ENCODE data around the gene TET3.

TET3 gene

DNA sequence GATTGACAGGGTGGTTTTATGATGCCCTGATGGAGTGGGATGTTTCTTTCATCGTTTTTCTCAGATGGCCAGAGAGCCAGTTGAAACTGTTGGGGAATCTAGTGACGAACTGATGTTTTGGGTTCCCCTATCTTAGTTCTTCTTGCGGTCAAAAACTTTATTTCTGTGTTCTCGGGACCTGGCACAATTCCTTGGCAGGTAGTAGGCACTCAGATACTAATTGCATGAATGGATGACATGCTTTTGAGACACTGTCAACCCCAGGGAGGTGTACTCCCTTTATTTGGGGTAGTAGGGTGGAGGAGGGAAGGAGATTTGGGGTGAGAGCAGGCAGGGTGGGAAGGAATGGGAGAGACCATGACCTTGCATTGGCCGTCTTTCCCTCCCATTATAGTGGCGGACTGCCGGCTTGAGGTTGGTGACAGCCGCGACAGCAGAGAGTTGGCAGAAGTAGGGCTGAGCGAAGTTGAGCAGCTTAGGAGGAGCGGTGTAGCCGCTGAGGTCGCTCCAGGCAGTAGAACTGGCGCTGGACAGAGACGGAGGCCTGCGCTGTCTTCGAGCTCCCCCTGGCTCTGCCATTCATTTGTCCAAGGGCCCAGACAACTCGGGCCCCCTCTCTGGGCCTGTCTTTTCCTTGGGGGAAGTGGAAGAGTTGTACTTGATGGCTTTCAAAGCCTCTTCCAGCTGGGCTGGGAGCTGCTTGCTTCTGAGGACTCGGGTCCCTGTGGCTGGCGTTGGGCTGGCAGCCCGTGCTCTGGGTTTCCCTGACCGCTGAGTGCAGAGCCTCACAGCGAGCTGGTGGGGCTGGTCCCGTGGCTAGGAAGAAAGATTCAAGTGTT is 2.6 kb downstream of the TET3 start:
- DNase-seq (ENCODE audit: low spot score) = peak; percentile 72

DNA sequence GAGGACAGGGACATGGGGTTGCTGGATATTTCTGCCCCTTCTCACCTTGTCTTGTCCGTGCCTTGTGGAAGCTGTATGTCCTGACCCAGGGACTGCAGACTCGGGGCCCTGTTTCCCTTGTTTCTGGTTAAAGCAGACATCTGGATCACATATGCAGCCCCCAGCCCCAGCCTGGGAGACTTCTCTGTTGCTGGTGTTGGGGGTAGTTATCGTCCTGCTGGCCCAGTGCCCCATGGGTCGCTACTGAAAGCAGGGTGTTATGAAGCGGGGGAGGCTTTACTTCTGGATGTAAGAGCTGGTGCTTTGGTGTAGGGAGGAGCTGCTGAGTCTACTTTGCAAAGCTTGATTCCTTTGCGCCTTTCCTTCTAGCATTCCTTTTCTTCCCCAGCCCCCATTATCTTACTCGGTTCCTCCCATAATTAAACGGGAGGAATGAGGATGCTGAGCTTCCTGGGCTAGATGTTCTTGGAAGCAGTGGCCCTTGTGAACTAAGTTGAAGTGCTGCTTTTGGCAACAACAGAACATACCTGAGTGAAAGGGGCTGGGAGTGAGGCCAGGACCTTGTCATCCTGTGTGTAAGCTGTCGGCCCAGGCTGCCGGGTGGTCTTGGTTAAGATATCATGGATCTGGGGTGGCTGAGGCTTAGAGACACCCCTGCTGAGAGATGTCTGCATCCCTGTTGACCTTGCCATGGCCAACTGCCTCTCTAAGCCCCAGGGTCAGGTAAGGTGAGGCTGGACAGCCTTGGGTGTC is 3.4 kb downstream of the TET3 start:
- DNase-seq (ENCODE audit: low spot score) = no peak

DNA sequence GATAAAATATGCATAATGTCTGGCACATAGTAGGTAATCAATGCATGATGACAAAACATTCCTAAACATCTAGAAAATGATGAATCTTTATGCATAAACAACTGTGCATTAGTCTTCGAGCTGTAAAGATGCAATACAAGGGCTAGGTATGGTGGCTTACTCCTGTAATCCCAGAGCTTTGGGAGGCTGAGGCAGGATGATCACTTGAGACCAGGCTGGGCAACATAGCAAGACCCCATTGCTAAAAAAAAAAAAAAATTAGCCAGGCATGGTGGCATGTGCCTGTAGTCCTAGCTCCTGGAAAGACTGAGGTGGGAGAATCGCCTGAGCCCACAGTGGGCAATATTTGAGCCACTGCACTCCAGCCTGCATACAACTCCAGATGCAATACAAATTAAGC is 5.3 kb downstream of the TET3 start:
- DNase-seq (ENCODE audit: low spot score) = no peak

DNA sequence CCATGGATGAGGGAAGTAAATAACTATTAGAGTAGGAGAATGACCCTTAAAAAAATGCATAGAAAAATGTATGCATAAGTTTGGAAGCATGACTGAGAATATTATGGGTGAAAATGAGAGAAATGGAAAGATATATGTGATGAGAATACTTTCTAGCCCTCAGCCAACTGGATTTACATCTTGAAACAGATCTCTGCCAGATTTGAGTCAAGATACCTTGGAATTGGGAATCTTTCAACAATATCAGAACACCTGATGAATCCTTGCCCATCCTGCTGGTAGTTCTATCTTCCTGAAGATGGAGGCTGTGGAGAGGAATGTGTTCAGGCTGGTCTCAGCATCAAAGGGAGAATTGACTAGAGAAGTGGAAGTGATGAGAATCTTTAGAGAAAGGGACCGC is 5.8 kb downstream of the TET3 start:
- no peak for DNase-seq (ENCODE audit: low spot score)

DNA sequence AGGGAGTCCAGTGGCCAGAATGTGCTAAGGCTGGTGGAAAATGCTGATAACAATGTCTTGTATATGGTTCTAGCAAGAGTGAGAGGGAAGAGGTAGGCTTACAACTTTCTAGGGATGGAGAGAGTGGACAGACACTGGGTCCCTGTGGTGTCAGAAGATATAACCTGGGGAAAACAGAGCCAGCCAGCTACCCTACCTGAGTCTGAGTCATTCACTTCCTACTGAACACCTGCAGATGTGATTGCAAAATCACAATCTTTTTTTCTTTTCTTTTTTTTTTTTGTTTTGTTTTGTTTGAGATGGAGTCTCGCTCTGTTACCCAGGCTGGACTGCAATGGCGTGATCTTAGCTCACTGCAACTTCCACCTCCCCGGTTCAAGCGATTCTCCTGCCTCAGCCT is 7.3 kb downstream of the TET3 start:
- no peak for DNase-seq (ENCODE audit: low spot score)

DNA sequence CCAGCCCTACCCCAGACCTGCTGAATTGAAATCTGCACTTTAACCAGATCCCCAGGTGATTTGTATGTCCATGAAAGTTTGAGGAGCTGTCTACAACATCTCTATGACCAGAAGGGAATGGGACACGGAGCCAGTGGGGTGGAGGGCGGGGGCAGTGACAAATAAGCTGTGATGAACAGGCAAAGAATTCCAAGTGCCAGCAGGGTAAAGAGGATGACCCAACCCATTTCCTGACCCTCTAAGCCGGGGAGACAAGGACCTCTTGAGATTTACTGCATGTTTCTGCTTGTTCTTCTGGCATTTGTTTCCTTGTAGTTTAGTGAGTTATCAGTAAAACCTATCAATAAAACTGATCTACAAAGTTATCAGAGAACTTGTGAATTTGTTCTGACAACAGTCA is 8.7 kb downstream of the TET3 start:
- DNase-seq (ENCODE audit: low spot score) = no peak

DNA sequence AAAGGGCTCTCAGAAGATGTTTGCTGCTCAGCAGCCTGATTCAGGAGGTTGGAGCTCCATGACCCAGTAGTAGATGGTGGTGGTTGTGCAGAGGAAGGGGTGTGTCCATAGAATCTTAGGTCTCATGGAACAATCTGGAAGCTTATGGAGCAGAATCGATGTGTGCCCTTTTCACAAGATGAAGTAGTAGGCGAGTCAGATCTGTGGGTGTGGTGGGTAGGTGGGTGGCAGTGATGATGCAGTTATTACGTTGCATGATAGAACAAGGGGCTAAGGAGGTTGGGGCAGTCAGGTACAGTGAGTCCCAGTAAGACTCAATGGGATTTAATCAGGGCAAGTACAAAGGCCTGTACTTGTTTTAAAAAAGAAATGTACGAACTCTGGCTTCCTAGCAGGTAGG is 9.1 kb downstream of the TET3 start:
- no peak for DNase-seq (ENCODE audit: low spot score)

DNA sequence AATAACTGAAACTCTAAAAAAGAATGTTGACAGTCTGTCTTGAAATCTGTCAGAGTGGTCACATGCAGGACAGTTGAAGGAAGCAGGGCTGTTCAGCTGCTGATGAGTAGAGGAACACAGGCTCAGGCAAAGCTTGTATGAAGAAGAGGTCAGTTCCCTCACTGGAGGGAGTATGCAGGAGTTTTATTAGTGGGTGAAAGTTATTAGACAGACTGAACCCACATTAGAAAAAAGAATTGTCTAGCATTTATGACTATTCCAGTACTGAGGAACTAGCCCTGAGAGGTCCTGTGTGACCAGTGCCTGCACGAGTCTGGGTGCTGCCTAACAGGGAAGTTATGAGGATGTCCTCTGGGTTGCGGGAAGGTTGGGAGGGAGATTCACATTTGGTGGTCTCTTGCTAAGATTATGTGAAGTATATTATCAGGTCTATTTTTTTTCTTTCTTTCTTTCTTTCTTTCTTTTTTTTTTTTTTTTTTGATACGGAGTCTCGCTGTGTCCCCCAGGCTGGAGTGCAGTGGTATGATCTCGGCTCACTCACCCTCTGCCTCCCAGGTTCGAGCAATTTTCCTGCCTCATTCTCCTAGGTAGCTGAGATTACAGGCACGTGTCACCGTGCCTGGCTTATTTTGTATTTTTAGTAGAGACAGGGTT is 9.6 kb downstream of the TET3 start:
- no peak for DNase-seq (ENCODE audit: low spot score)

DNA sequence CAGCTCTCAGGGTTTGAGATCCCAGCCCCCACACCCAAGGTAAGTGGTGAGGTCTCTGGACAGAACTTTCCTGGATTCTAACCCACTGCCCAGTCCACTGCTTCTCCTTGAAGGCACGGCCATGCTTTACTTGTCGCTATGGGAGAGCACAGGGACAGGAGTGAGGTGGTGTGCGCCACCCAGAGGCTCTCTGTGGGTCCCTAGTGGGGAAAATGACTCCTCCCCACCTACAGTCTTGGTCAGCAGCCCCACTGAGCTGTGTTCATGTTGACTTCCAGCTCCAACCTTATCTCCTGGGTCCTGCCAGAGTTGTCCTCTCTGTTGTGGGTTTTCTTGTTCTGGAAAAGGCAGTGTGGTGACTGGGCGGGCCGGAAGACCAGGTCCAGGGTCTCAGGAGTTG is 11.1 kb downstream of the TET3 start:
- DNase-seq (ENCODE audit: low spot score) = no peak

DNA sequence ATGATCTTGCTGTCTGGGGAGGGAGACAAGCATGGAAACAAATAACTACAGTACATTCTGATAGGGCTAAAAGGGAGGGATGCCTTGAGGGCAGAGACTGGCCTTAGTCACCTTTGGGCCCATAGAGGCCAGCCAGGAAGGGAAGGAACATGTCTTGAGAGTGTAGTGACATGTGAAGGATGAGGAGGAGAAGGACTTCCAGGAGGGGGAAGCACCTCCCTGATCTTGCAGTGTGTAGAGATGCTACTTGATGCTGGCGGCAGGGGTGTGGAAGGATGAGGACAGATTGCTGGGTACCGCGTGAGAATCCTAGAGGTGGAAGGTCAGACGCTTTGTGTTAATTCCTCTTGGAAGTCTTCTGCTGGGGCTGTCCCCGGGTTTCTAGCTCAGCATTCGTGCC is 13.1 kb downstream of the TET3 start:
- DNase-seq (ENCODE audit: low spot score) = peak; percentile 57

DNA sequence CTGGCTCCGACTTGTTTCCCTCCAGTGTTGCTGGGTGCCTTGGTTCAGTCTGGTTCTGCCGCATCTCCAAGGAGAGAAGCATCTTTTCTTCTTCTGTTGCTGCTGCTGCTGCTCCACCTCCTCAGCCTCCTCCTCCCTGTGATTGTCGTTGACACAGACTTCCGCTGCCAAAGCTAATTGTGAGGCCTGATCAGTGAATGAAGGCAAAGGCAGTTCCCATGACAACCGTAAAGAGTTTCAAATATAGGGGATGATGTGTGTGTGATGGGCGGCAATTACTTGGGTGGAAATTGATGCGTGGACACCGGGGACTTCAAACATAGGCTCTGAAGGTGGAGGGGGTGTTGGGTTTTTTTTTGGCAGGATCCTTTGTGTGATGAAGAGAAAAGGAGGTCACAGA is 13.7 kb downstream of the TET3 start:
- DNase-seq (ENCODE audit: low spot score) = no peak

DNA sequence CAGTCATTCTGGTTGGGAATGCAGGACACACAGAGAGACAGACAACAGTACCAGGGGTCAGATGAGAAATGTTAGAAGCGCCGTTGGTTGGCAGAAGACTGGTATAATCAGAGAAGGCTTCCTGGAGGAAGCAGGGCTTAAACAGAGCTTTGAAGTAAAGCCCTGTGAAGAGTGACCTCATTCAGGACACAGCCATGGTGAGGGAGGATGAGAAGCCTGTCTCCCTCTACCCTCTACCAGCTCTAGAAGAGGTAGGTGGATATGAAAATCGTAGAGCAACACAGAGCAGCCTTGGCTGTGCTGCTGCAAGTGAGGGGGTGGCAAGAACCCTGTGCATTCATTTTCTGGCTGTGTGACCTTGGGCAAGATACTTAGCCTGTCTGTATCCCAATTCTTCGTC is 14.2 kb downstream of the TET3 start:
- DNase-seq (ENCODE audit: low spot score) = no peak

DNA sequence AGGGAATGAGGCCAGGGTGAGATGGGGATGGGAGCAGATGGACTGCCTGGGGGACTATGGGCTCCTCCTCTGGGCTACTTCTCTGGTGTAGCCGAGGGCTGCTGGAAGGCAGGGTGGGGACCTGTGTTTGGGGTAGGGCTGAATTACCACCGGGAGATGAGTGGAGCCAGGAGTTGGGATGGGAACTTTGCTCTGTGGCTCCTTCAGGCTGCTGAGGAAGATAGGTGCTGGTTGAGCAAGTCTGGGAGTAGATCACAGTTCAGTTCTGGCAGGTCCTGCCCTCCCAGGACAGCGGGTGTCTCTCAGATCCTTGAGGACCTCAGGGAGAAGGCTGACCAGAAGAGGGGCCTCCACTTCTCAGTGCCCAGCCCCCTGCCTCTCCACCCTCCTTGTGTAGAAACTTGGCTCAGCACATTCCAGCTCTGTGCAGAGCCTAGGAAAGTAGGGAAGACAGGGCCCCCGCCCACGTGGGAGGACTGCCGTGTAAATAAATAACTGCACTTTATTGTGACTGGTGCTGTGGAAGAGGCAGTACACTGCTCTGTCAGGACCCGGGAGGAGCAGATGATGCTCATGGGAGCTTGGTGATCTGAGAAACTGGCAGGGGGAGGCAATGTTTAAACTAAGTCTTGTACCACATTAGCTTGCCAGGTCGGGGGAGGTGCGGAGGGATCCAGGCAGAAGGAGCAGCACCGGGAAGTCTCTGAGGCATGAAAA is 15.3 kb downstream of the TET3 start:
- no peak for DNase-seq (ENCODE audit: low spot score)

DNA sequence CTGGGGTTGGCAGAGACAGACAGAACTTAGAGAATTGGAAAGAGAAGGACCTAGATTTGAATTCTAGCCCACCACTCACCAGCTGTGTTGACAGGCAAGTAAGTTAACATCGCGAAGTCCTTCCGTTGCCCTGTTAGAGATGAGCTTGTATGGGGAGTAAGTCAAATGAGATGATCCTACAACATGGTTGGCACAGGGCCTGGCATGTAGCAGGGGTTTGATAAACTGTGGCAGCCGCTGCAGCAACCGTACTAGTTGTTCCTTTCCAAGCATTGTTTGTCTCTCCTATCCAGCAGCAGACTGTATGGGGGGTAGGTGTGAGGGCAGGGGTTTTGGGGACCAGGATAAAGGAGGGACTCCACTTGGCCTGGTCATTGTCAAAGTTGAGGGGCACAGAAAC is 16.0 kb downstream of the TET3 start:
- no peak for DNase-seq (ENCODE audit: low spot score)

DNA sequence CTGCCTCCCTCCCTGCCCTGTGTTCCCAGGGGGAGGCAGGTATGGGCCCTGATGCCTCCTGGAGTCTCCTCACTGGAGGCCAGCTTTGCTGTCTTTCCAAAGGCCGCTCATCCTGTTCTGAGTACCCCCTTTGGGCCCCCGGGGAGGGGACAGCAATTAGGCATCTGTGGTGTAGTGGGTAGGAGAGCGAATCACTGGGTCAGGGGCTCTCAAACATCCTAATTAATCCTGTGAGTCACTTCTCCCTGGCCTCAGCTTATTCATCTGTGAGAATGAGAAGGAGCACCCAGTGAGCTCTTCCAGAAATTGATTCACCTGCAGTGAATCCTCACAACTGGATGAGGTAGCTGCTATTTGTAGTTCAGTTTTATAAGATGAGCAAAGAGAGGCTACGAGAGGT is 16.4 kb downstream of the TET3 start:
- no peak for DNase-seq (ENCODE audit: low spot score)

DNA sequence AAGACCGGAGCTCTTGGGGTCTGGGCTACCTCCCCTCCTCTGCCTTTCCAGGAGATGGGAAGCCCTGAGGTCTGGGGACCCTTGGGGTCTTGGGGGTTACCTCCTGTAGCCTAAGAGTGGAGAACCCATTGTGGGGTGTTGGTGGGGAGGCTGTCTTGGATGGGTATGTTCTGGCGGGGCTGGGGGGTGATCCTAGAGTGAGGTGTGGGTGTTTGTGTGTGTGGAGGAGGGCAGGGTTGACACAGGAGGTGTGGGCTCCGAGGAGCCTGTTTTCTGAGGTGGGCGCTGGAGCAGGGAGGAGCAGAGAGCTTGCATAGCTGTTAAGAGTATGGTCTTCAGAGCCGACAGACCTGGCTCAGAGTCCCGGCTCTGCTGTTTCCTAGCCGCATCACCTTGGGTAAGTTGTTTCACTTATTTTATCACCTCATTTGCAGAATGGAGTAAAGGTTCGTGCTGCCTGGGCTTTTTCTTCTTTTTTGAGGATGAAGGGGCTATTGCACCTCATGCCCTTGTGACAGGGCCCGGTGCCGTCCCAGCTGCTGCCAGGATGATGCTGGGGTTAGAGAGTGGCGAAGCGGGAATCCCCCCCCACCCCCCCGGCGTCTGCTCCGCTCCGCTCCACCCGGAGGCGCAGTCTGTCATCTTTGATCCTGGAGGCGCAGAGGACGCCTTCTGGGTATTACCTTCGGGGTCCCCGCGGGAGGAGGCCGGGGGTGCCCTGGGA is 17.2 kb downstream of the TET3 start:
- no peak for DNase-seq (ENCODE audit: low spot score)

DNA sequence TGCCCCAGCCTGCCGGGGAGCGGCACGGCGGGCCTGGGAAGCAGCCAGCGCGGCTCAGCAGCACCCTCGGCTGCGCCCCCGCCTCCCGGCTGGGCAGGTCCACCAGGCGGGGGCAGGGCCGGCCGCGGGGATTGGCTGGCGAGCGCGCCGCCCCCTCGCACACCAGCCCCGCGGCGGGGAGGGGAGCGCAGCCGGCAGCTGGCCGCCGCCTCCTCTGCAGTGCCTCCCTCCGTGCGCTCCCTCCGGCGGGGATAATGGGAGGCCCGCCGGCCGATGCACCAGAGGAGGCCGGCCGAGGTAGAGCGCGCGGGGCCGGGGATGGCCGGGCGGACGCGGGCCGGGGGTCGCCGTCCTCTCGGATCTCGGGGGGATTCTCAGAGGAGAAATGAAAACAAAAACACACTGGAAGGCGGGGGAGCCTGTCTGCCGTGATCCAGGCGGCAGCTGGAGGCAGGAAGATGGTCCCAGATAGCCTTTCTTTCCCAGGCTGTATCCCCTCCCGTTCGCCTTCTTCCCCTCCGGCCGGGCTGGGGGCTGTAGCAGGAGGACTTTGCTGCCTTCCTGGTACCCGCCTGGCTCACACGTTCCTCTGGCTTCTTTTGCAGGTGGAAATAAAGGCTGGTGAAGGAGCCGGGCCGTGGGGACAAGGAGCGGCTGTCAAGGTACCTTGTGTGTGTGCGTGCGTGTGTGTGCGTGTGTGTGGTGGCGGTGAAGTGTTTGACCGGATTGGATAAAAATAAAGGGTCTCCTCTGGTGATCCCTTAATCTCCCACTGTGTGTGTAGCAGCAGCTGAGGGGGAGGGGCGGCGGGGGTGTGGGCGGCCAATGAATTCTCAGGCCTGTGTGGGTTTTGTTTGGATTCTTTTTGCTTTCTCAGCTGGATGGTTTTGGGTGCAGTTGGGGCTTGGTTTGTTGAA is 18.1 kb downstream of the TET3 start:
- DNase-seq (ENCODE audit: low spot score) = peak; percentile 88

DNA sequence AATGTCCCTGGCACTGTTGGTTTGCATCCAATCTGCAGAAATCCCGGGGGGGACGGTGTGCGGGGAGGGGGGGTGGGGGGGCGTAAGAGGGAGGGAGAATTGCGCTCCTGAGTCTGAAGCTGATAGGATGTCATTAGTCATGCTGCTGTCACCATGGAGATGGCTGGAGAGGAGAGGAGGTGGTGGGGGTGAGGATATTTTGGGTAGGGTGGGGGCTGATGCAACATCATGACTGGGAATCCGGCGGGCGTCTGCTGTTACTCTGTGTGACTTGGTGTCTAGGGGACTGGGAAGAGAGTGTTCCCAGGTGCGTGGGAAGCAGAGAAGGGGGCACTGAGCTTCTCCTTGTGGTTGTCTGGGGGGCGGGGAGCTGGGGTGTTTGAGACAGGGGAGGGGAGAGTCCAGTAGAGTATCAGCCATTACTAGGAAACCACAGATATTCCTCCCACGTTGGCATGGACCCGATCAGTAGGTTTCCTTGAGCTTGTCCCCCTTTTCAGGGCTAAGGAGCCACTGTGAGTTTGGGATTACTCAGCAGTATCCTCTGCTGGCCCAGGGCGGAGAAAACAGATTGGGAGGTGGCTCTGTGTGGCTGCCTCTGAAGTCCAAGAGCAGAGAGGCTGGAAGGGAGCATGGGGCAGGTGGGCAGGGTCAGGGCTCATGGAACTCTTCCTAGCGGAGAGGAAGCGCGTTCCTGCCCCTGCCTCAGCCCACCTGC is 18.9 kb downstream of the TET3 start:
- peak; percentile 90 for DNase-seq (ENCODE audit: low spot score)

DNA sequence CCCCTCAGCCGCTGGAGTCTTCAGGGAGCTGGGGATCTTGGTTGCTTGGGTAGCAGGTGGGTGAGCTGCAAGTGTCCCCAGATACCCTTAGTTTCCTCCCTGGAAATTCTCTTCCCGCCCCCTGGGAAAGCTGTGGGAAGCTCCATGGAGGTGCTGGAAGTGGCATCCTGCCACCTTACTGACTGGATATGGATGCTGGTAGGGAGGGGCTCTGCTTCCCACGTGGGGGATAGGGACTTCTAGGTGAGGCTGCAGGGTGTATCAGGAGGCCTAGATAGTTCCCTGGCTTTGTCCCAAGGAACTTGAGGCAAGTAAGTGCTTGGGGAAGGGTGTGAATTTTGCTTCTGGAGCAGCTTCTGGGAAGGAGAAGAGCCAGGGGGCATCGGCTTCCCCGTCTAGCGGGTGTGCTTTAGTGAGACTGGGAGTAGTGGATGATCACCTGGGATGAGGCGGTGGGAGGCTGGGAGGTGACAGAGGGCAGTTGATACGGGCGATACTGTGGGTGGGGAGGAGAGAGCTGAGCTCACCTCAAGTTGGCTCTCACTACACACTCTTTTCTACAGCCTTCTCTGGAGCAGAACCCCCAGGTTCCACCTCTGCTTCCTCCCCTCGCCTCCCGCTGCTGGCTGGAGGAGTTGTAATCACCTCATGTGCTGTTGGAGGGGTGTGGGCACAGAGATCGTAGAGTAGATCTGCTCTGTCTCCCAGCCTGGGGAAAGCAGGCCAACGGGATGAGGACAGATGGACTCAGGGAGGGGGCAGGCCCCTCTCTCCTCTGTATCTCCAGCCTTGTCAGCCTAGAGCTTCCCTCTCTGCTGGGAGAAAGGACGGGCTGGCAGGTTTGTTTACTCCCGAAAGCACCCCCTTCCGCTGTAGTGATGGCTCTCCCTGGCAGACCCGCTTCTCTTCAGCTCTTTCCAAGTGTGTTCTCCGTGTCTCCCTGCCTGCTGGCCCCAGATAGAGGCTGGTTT is 19.8 kb downstream of the TET3 start:
- DNase-seq (ENCODE audit: low spot score) = peak; percentile 68

Measured in hematopoietic multipotent progenitor cell treated with erythropoietin and hydrocortisone succinate and interleukin-3 and kit ligand, for 17 days (in vitro differentiated cells).